SU-DHL-6 (cell line): ENCODE data around the gene MAGEL2.

ENCODE experiments used
- H2AFZ ChIP-seq: fragments of 200-600 bp; sonication (generic); 2 replicates; pipeline ENCODE4 v1.6.1; 2014; ENCODE audit warnings: low read depth, mild to moderate bottlenecking, moderate library complexity, mixed read lengths, antibody characterized with exemption, low read length; ENCODE audit not compliant: severe bottlenecking
- H3F3A ChIP-seq: fragments of 200-600 bp; shearing (Covaris generic); 2 replicates; pipeline ENCODE4 v1.6.0; 2016; ENCODE audit warnings: antibody characterized with exemption, mild to moderate bottlenecking; ENCODE audit not compliant: insufficient read depth
- H3K27ac ChIP-seq: fragments of 200-600 bp; sonication (generic); 2 replicates; pipeline ENCODE4 v1.5.1; 2016; ENCODE audit warnings: low read depth, mild to moderate bottlenecking, low read length, moderate library complexity, mixed read lengths
- H3K27me3 ChIP-seq: fragments of 200-600 bp; sonication (generic), shearing (Covaris generic); 2 replicates; pipeline ENCODE4 v1.6.0; 2014; ENCODE audit warnings: mild to moderate bottlenecking, low read length
- H3K36me3 ChIP-seq: fragments of 200-600 bp; sonication (generic); 2 replicates; pipeline ENCODE4 v1.6.1; 2014; ENCODE audit warnings: mild to moderate bottlenecking, low read length, mixed read lengths
- H3K4me2 ChIP-seq: fragments of 300-600, 200-600 bp; shearing (Covaris generic), sonication (generic); 2 replicates; pipeline ENCODE4 v1.6.0; 2014; ENCODE audit warnings: low read length, low read depth, mild to moderate bottlenecking; ENCODE audit not compliant: poor library complexity, severe bottlenecking
- H3K4me3 ChIP-seq: fragments of 200-600 bp; sonication (generic); 2 replicates; pipeline ENCODE4 v1.5.1; 2014; ENCODE audit warnings: antibody characterized with exemption, low read length, mild to moderate bottlenecking, mixed read lengths; ENCODE audit not compliant: insufficient read depth, poor library complexity, severe bottlenecking
- H3K79me2 ChIP-seq: fragments of 200-600 bp; sonication (generic); 2 replicates; pipeline ENCODE4 v1.6.1; 2014; ENCODE audit warnings: mild to moderate bottlenecking, low read length, moderate library complexity; ENCODE audit not compliant: insufficient read depth
- H3K9ac ChIP-seq: fragments of 200-600 bp; sonication (generic); 2 replicates; pipeline ENCODE4 v1.7.0; 2014; ENCODE audit warnings: mild to moderate bottlenecking, low read length
- H3K9me2 ChIP-seq: fragments of 200-600 bp; sonication (generic); replicated peaks from 2 replicates; pipeline ENCODE4 v1.6.1; 2014; ENCODE audit warnings: low read length; ENCODE audit not compliant: insufficient read depth
- H3K9me3 ChIP-seq: fragments of 200-600 bp; sonication (generic); 2 replicates; pipeline ENCODE4 v1.6.1; 2014; ENCODE audit warnings: low read length, mixed read lengths; ENCODE audit not compliant: insufficient read depth
- H4K20me1 ChIP-seq: fragments of 200-600 bp; sonication (generic); 2 replicates; pipeline ENCODE4 v1.6.1; 2014; ENCODE audit warnings: low read depth, mild to moderate bottlenecking, antibody characterized with exemption, low read length, moderate library complexity, mixed read lengths
- EZH2phosphoT487 ChIP-seq: fragments of 200-600 bp; sonication (generic), shearing (Covaris generic); conservative IDR thresholded peaks from 2 replicates; pipeline ENCODE4 v1.6.1; 2018; ENCODE audit warnings: mild to moderate bottlenecking, antibody characterized with exemption, low read length, moderate library complexity, mixed read lengths
- TF ChIP-seq, protein P1 (sequence below): fragments of 200-600 bp; sonication (generic); IDR thresholded peaks from one replicate; pipeline ENCODE4 v1.5.1; 2017; ENCODE audit warnings: antibody characterized with exemption, mild to moderate bottlenecking, low read length, moderate library complexity; ENCODE audit not compliant: insufficient read depth, poor library complexity, severe bottlenecking

The MAGEL2 gene

DNA sequence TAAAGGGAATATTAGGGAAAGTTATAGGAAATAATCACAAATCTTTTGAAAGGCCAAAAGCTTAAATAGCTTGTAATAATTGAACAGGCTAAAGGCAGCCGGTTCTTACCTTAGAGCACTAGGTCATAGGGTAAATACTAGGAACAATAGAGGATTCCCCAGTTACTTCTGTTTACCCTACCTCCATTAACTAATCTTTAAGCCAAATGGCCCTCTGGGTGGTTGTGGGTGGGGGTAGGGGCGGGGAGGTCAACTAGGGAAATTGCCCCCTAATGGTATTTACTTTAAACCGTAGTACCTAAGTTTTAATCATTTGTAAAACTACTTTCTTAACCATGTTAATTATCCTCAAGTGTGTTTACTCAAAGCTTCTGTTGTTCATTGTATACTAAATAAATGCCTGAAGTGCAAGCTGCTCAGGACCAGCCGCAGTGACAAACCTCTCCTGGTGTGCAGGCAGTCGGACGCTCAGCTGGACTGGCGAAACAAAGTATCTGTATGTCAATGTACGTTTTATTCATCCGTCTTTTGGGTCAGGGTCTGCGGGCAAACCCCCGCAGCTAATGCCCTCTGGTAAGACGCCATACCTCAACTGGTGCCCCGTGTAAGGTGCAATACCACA lies 18.9 kb downstream of the MAGEL2 start:
- H4K20me1 ChIP-seq, result no peaks in the 10 kb centered on the region
- H3K9ac ChIP-seq, result no peak overlapping the region
- no peak overlapping the region for H3K4me2 ChIP-seq
- H3F3A ChIP-seq, result no peaks in the 10 kb centered on the region
- H3K4me3 ChIP-seq, result no peak overlapping the region
- H3K36me3 ChIP-seq, result no peaks in the 10 kb centered on the region
- no peaks in the 10 kb centered on the region for H3K9me3 ChIP-seq
- H3K79me2 ChIP-seq, result no peaks in the 10 kb centered on the region
- H2AFZ ChIP-seq, result no peak overlapping the region
- H3K27ac ChIP-seq, result no peak overlapping the region
- TF ChIP-seq, protein P1, sequence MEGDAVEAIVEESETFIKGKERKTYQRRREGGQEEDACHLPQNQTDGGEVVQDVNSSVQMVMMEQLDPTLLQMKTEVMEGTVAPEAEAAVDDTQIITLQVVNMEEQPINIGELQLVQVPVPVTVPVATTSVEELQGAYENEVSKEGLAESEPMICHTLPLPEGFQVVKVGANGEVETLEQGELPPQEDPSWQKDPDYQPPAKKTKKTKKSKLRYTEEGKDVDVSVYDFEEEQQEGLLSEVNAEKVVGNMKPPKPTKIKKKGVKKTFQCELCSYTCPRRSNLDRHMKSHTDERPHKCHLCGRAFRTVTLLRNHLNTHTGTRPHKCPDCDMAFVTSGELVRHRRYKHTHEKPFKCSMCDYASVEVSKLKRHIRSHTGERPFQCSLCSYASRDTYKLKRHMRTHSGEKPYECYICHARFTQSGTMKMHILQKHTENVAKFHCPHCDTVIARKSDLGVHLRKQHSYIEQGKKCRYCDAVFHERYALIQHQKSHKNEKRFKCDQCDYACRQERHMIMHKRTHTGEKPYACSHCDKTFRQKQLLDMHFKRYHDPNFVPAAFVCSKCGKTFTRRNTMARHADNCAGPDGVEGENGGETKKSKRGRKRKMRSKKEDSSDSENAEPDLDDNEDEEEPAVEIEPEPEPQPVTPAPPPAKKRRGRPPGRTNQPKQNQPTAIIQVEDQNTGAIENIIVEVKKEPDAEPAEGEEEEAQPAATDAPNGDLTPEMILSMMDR, result no peak
- no peak for TF ChIP-seq EZH2phosphoT487
- 0 out of 2 replicates have a peak, but pooled peaks cover 3% of the 10 kb centered on the region for H3K9me2 ChIP-seq
- no peaks in the 10 kb centered on the region for H3K27me3 ChIP-seq

DNA sequence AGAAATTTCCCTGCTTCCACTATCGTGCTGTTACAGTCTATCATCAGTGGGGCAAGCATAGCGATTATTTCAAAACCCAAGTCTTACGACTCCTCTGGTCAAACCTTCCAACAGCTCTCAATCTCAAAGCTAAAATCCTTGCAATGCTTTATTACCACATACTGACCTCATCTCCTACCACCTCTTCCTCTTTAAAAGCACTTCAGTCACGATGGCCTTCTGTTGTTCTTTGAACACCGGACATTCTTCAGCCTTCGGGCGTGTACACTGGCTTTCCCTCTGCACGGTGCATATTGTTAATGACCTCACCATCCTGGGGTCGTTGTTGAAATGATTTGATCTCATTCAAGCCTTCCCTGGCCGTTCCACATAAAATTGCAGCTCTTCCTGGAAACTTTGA lies 31.1 kb downstream of the MAGEL2 start:
- Histone ChIP-seq H3K79me2 (no peaks in the 10 kb centered on the region), H3K9me2 (no peaks in the 10 kb centered on the region), H3K36me3 (no peaks in the 10 kb centered on the region; the same call in 1 of the 2 replicates), H3K9ac (no peak overlapping the region), H3K4me2 (no peak overlapping the region), H4K20me1 (no peaks in the 10 kb centered on the region), H3F3A (no peaks in the 10 kb centered on the region), H2AFZ (no peak overlapping the region), H3K9me3 (no peaks in the 10 kb centered on the region; the same call in 1 of the 2 replicates), H3K27me3 (no peaks in the 10 kb centered on the region), H3K4me3 (no peak overlapping the region), H3K27ac (no peak overlapping the region)
- TF ChIP-seq EZH2phosphoT487, result no peak
- TF ChIP-seq, protein P1, result no peak

GRCh38 chr15:23606226-23606625 lies 41.4 kb downstream of the MAGEL2 start:
- no peaks in the 10 kb centered on the region for H3K9me2 ChIP-seq
- no peaks in the 10 kb centered on the region for H3K79me2 ChIP-seq
- TF ChIP-seq, protein P1, result no peak
- TF ChIP-seq EZH2phosphoT487, result no peak
- no peaks in the 10 kb centered on the region for H3K27me3 ChIP-seq
- H4K20me1 ChIP-seq, result no peaks in the 10 kb centered on the region
- H3K4me2 ChIP-seq, result no peak overlapping the region
- no peaks in the 10 kb centered on the region for H3F3A ChIP-seq
- H3K9ac ChIP-seq, result no peak overlapping the region
- no peak overlapping the region for H2AFZ ChIP-seq
- H3K9me3 ChIP-seq, result no peaks in the 10 kb centered on the region
- no peak overlapping the region for H3K4me3 ChIP-seq
- H3K36me3 ChIP-seq, result no peaks in the 10 kb centered on the region
- no peak overlapping the region for H3K27ac ChIP-seq
